Right lung (tissue), 5 donors: ENCODE measurements around the gene HIVEP3. TPM values are rescaled to one million over a fixed set of nuclear protein-coding genes. Genes with fewer than 3 reads are reported as not detected.

ENCODE experiments used
- DNase-seq, 2 donors: peaks; one replicate each; pipeline ENCODE4 v3.0.0-alpha.2; 2013
- polyA plus RNA-seq, 5 donors: library from polyadenylated mRNA; unstranded; fragments of 120-200 nt; gene quantifications; one replicate each; pipeline versions ENCODE4 v1.2.1 to v1.2.3, GENCODE V29; 2013; ENCODE audit warnings: inconsistent platforms in 1 of 5, low replicate concordance in 1 of 5; ENCODE audit not compliant: insufficient read length in 5 of 5, insufficient read depth in 1 of 5

HIVEP3 gene
- polyA plus RNA-seq, 5 donors: 6.3 to 7.6 (median 6.7) TPM

DNA sequence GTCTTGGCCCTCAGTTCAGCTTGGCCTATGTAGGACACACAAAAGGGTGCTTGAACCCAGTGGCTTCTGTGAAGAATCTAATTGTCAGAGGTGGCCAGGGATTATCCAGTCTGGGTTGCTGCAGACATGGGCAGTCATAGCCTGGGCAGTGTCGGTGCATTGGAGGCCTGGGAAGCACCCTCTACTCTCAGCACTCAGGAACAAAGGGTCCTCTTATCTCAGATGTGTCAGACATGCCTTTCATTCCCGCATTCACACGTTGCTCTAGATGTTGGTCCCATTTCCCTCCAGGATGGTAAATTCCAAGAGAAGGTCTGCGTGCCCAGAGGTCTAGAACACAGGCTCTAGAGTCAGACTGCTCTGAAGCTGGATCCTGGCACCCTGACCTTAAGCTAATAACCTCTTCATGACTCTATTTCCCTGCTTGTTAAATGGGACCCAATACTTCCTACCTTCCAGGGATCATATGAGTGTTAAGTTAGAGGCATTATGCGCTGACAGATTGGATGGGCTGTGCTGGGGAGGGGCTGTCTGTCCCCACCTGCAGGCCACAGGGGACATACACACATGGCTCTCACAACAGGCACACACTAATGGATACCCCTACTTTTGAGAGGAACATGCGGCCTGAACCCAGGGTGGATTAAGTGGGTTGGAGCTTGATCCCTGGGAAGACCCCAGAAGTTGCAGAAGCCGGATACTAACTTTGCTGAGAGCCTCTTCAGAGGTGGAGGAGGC lies 417.8 kb downstream of the HIVEP3 start:
- no peak for DNase-seq

- DNase-seq: peak in 1 of 2 donors; percentile 38
These were observed 418.3 kb downstream of the HIVEP3 start for GRCh38 chr1:41500378-41500777.

GRCh38 chr1:41499591-41499990 lies 419.1 kb downstream of the HIVEP3 start:
- no peak for DNase-seq

DNA sequence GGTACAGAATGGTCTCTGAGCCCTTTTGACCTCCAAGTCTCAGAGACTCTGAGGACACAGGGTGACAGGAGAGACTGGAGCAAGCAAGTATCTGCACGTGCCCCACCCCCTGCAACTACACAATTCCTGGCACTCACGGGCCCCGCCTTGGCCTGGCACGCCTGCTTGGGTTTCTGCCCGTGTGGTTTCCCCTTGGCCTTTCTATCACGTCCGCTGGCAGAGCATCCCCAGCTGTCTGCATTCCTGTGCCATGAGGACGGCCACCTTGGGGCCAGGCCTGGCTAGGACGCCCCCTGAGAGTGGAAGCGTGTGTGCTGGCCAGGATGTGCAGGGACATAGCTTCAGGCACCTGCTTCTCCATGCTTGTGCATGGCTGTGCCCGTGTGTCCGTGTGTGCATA lies 419.9 kb downstream of the HIVEP3 start:
- no peak for DNase-seq

- no peak for DNase-seq
These were observed 420.3 kb downstream of the HIVEP3 start for GRCh38 chr1:41498391-41498790.

GRCh38 chr1:41497461-41498030 lies 421.2 kb downstream of the HIVEP3 start:
- DNase-seq: no peak

DNA sequence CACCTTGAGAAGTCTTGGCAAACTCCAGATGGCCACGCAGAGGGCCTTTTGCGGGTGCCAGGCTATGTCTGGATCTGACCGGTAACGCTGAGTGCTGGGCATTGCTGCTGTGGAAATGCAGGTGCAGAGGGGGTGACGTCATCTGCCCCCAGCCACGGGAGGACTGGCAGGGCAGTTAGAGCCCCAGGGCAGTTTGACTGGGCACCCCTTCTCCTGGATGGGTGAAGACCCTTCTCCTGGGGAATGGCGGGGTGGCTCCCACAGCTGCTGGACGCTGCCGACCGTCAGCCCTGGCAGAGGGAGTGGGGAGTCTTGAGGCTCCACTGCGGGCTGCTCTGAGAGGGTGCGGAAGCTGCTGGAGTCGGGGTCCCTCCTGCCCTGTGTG lies 421.7 kb downstream of the HIVEP3 start:
- no peak for DNase-seq

DNA sequence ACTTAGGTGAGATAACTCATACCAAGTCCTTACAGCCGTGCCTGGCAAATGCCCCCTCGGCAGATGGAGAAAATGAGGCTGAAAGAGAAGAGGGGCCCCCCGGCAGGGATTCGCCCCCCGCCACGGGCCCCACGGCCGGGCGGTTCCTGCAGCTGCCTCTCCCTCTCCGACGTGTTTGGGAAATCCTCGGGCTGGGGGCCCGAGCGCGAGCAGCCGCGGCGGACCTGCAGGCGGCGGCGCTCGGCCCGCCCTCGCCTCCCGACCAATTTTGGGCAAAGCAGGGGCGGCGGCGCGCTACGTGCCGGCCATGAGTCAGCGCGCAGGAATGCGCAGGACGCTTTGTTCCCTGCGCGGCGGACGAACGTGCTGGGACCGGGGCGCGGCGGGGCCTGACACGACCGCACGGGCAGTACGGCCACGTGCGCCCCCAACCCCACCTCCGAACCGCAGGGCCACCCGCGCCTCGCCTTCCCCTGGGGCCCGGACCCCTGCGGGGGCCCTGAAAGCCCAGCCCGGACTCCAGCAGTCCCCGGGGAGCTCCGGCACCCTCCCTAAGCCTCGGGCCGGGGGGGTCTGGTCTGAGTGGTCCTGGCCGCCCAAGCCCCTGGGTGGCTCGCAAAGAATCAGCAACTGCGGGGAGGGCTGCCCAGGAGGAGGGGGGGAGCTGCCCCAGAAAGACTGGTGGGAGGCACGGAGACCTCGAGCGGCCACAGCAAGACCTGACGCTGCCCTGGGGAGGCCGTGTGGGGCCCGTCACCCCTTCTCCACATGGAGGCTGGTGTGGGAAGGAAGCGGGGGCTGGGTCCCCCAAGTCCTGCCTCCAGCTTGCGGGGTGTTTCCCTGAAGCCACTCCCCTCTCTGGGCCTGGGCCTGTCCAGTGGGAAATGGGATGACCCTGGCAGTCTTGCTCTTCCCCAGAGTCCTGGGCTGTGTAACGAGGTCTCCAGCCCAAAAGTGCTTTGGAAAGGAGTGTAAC lies 422.4 kb downstream of the HIVEP3 start:
- peak; percentile 87 to 88 for DNase-seq

DNA sequence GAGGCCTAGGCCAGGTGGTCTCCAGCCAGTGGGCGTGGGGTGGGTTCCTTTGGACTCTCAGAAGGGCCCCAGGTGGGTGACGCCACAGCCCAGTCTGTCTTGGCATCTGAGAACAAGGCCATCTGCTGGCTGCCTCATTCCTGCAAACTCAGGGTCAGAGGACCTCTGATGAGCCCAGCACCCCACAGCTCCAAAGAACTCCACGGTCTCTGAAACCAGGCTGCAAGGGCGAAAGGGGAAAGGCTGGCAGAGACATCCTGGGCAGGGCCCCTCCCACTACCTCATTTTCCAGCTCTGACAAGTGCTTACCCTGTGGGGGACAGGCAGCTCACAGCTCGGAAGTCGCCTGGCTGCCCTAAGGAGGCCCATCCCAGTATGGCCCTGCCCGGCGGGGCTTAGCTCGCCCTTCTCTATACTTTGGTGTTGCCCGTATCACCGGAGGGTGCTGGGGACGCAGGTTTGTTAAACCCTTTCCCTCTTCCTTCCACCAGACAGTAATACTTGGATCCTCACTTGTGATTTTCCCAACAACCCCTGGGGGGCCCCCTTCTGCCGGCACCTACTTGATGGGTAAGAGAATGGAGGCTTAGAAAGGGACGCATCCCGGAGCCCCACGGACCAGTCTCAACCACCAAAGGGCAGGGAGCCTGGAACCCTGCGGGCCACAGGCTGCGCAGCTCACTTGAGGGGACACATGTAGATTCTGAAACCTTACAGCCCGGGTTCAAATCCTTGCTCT lies 423.3 kb downstream of the HIVEP3 start:
- DNase-seq: no peak

DNA sequence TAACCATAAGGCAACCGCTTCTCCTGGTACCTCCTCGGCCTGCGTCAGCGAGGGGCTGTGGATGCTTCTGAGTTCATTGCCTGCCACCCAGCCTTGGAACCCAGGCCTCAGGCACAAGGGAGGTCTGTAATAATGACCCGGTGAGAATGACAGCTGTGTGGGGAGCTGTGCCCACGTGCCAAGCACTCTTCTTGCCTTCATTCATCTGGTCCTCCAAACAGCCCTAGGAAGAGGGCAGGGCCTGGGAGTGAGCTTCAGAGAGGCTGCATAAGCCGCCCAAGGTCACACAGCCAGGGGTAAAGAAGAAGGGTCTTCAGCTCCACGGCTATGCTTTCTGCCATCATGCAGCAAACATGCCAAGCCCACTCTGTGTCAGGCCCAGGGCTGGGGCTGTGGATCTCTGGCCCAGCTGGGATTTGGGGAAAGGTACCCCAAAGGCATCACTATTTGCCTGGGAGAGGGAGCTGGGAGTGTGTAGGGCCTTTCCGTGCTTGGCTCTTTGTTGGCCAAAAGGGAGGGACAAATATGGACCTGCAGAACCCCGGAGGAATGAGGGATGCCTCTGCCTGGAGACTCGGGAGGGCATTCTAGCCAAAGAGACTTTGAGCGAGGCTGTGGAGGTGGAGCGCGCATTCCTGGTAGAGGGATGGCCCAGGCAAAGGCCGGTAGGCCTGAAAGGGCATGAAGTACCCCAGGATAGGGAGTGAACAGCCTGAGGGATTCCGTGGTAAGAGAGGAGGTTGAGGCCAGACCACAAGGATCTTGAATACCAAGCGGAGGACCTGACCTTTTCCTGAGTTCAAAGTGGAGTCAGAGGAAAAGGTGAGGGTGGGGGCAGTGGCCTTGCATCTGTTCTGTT lies 424.1 kb downstream of the HIVEP3 start:
- no peak for DNase-seq

GRCh38 chr1:41493626-41494350 lies 424.9 kb downstream of the HIVEP3 start:
- no peak for DNase-seq

DNA sequence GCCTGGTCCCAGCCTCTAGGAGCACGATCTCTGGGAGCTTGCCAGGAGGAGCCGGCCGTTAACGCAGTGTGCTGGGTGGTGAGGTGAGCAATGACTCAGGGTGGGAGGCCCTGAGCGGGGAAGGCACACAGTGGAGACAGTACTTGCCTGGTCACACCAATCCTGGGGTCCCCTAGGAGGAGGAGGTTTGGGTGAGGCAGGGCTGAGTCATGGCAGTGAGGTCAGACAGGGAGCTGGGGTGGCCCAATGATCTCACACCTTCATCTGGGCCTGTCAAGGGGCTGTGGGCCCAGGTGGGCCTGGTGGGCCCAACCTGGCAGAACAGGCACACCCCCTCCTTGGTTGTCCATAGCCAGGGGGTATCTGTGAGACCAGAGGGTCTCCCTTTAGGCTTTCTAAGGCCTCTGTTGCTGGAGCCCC lies 425.6 kb downstream of the HIVEP3 start:
- no peak for DNase-seq

DNA sequence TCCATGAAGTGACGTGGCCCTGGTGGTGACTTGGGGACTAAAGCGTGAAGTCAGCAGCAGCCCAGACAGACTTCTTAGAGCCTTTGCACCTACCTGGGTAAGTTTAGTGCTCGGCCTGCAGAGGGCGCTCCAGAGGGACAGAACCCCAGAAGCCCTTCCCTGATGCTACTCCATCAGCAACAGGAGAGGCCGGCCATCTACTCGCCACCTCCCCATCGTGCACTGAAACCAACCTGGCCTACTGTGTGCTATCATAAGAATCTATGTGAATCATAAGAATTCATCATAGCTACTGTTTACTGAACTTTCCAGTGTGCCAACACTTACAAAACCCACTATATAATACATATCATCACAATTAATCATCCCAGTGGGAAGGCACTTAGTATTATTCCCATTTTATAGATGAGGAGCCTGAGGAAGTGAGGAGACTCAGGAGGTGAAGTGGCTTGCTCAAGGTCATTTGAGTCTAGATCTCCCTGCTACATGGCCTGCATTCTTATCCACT lies 426.3 kb downstream of the HIVEP3 start:
- no peak for DNase-seq

DNA sequence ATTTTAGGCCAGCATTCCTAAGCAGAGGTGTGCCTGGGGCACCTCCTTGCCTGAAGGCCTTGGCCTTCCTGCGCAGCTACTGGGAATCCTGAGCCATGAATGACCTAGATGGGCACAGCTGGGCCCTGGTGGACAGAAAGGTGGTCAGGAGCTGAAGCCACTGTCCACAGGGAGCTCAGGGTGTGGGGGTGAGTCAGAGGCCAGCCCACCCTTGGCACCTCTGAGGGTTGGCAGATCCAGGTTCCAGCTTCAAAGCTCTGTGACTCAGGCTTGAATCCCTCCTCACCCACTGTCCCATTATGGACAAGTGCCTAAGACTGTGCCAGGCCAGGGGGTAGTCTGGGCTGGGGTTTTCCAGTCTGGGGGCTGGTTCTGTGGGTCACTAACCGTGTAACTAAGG lies 427.8 kb downstream of the HIVEP3 start:
- no peak for DNase-seq

DNA sequence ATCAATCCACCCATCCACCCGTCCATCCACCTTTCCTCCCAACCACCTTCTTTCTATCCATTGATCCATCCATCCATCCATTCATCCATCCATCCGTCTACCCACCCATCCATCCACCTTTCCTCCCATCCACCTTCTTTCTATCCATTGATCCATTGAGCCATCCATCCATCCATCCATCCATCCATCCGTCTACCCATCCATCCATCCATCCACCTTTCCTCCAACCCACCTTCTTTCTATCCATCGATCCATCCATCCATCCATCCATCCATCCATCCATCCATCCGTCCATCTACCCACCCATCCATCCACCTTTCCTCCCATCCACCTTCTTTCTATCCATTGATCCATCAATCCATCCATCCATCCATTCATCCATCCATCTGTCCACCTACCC lies 429.2 kb downstream of the HIVEP3 start:
- no peak for DNase-seq

GRCh38 chr1:41488040-41488951 lies 430.4 kb downstream of the HIVEP3 start:
- DNase-seq: peak in 1 of 2 donors; percentile 38

- no peak for DNase-seq
These were observed 431.3 kb downstream of the HIVEP3 start for GRCh38 chr1:41487126-41488039.
